ENCODE measurements around the gene GREB1L. TPM values are rescaled to one million over a fixed set of nuclear protein-coding genes. Genes with fewer than 3 reads are reported as not detected.

GREB1L gene
- total and polyA plus RNA-seq, 2 of the 13 experiments (the other 11 are each of a cell fraction or from before 2014, with no cell fraction given) = 0.17 to 0.66 TPM

DNA sequence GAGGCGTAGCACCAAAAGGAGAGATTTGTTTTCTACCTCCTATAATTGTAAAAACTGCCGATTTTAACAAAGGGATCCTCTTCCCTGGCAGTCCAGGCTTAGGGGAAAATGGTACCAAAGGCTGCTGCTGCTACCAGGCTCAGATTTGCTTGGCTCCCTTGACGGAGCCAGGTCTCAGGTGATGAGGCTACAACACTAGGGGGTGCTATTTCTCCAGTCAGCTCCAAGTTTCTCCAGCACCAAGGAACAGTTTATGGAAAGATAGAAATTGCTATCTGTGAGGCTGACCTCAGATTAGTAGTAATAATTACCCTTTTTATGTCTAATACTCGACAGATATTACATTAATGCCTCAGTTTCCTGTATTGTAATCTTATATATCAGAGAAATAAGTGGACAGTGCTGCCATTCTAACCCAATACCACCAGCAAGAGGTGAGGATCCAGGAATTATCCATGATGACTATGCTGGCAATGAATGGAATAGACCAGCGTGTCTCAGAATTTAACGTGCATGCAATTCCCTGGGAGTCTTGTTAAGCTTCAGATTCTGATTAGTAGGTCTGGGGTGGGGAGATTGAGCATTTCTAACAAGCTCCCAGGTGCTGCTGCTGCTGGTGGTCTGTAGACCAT is 247.2 kb downstream of the GREB1L start:
- no TSS peak for BruUV-seq (replicated peaks)
- no peak overlapping the region for H3K4me2 ChIP-seq (ENCODE audit: low read depth, low read length)
- TF ChIP-seq KDM6A (CRISPR knock-in tag; IDR thresholded peaks at IDR 0.05; ENCODE audit: low read depth) (no peak), RAD21 (CRISPR knock-in tag; IDR thresholded peaks at IDR 0.05) (peak; percentile 60), ZNF629 (CRISPR knock-in tag; conservative IDR thresholded peaks at IDR 0.05) (no peak), ZNF703 (CRISPR knock-in tag; IDR thresholded peaks at IDR 0.05; ENCODE audit: borderline replicate concordance) (no peak), SMC3 (IDR thresholded peaks at IDR 0.05; ENCODE audit: low read length) (peak; percentile 69), STAG1 (CRISPR knock-in tag; IDR thresholded peaks at IDR 0.05) (peak; percentile 89), BRCA1 (CRISPR knock-in tag; IDR thresholded peaks at IDR 0.05) (no peak), MAFF (IDR thresholded peaks at IDR 0.05; ENCODE audit: low read depth, low read length) (no peak), PAF1 (CRISPR knock-in tag; IDR thresholded peaks at IDR 0.05) (no peak), MIER3 (CRISPR knock-in tag; IDR thresholded peaks at IDR 0.05; ENCODE audit: borderline replicate concordance) (0 out of 2 replicates have a peak, but pooled peaks have one; percentile 34), KDM2A (CRISPR knock-in tag; IDR thresholded peaks at IDR 0.05; ENCODE audit: borderline replicate concordance, low read depth) (no peak), AHR (CRISPR knock-in tag; IDR thresholded peaks at IDR 0.05) (no peak)
- TF ChIP-seq, protein P1, sequence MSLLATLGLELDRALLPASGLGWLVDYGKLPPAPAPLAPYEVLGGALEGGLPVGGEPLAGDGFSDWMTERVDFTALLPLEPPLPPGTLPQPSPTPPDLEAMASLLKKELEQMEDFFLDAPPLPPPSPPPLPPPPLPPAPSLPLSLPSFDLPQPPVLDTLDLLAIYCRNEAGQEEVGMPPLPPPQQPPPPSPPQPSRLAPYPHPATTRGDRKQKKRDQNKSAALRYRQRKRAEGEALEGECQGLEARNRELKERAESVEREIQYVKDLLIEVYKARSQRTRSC (CRISPR knock-in tag; IDR thresholded peaks at IDR 0.05; ENCODE audit: low read depth) = no peak
- TF ChIP-seq, protein P2, sequence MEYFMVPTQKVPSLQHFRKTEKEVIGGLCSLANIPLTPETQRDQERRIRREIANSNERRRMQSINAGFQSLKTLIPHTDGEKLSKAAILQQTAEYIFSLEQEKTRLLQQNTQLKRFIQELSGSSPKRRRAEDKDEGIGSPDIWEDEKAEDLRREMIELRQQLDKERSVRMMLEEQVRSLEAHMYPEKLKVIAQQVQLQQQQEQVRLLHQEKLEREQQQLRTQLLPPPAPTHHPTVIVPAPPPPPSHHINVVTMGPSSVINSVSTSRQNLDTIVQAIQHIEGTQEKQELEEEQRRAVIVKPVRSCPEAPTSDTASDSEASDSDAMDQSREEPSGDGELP (IDR thresholded peaks at IDR 0.05; ENCODE audit: borderline replicate concordance, low read depth) = 0 out of 2 replicates have a peak, but pooled peaks have one; percentile 19
- TF ChIP-seq, protein P3, sequence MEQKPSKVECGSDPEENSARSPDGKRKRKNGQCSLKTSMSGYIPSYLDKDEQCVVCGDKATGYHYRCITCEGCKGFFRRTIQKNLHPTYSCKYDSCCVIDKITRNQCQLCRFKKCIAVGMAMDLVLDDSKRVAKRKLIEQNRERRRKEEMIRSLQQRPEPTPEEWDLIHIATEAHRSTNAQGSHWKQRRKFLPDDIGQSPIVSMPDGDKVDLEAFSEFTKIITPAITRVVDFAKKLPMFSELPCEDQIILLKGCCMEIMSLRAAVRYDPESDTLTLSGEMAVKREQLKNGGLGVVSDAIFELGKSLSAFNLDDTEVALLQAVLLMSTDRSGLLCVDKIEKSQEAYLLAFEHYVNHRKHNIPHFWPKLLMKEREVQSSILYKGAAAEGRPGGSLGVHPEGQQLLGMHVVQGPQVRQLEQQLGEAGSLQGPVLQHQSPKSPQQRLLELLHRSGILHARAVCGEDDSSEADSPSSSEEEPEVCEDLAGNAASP (CRISPR knock-in tag; IDR thresholded peaks at IDR 0.05; ENCODE audit: borderline replicate concordance) = 0 out of 2 replicates have a peak, but pooled peaks have one; percentile 23
- TF ChIP-seq, protein P4, sequence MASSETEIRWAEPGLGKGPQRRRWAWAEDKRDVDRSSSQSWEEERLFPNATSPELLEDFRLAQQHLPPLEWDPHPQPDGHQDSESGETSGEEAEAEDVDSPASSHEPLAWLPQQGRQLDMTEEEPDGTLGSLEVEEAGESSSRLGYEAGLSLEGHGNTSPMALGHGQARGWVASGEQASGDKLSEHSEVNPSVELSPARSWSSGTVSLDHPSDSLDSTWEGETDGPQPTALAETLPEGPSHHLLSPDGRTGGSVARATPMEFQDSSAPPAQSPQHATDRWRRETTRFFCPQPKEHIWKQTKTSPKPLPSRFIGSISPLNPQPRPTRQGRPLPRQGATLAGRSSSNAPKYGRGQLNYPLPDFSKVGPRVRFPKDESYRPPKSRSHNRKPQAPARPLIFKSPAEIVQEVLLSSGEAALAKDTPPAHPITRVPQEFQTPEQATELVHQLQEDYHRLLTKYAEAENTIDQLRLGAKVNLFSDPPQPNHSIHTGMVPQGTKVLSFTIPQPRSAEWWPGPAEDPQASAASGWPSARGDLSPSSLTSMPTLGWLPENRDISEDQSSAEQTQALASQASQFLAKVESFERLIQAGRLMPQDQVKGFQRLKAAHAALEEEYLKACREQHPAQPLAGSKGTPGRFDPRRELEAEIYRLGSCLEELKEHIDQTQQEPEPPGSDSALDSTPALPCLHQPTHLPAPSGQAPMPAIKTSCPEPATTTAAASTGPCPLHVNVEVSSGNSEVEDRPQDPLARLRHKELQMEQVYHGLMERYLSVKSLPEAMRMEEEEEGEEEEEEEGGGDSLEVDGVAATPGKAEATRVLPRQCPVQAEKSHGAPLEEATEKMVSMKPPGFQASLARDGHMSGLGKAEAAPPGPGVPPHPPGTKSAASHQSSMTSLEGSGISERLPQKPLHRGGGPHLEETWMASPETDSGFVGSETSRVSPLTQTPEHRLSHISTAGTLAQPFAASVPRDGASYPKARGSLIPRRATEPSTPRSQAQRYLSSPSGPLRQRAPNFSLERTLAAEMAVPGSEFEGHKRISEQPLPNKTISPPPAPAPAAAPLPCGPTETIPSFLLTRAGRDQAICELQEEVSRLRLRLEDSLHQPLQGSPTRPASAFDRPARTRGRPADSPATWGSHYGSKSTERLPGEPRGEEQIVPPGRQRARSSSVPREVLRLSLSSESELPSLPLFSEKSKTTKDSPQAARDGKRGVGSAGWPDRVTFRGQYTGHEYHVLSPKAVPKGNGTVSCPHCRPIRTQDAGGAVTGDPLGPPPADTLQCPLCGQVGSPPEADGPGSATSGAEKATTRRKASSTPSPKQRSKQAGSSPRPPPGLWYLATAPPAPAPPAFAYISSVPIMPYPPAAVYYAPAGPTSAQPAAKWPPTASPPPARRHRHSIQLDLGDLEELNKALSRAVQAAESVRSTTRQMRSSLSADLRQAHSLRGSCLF (CRISPR knock-in tag; IDR thresholded peaks at IDR 0.05; ENCODE audit: borderline replicate concordance) = no peak

More for the DNA sequence above, 247.2 kb downstream of the GREB1L start:
- H3K9me3 ChIP-seq (ENCODE audit: low read length) = no peaks in the 10 kb centered on the region
- no peak overlapping the region for H3K27ac ChIP-seq (ENCODE audit: extremely low read length, insufficient read depth, low read length)
- intact Hi-C loops (cut with micrococcal nuclease; ENCODE audit: unreplicated experiment) = loop anchor here (1.0 kb wide), 1 partner anchor 110 kb away; no protein-coding TSS in a partner anchor
- in situ Hi-C loops (cut with HindIII; ENCODE audit: extremely low pct_ligation_motif_present, low pct_unique_long_range_greater_than_20kb) = no loop called here
- POLR2A ChIA-PET = interaction anchor here (1.6 kb wide), 1 partner anchor 111 kb away, joined by 6 read pairs; the partner anchor contains the start of gene ESCO1
- CTCF ChIA-PET (ENCODE audit: low intra/inter-chr PET ratio, low total read pairs) = interaction anchor here (0.7 kb wide), 1 partner anchor 152 kb away, joined by 3 read pairs; no protein-coding TSS in a partner anchor
- FAIRE-seq (peak; percentile 83), DNase-seq (ENCODE audit: low spot score) (peak; percentile 63), ATAC-seq (peak; percentile 95)
- WGBS (ENCODE audit: low lambda C conversion rate) = 5% methylated on average over 6 of the region's 6 CpGs
- peaks cover 16% of the 10 kb centered on the region for H3K4me1 ChIP-seq (ENCODE audit: insufficient read depth, low read length)
- no peaks in the 10 kb centered on the region for H4K20me1 ChIP-seq (ENCODE audit: insufficient read depth, low read length)
- no peaks in the 10 kb centered on the region for H3K36me3 ChIP-seq (replicated peaks in 1 of 2; ENCODE audit: control insufficient read depth in 1 of 2, insufficient read depth in 2 of 2, low read length in 2 of 2)
- H3K27me3 ChIP-seq (ENCODE audit: control insufficient read depth in 1 of 2, insufficient read depth in 2 of 2, low read length in 2 of 2) = no peaks in the 10 kb centered on the region; a peak in 1 of 5 replicates
- H3K4me3 ChIP-seq (replicated peaks in 1 of 3; ENCODE audit: insufficient read depth in 1 of 3, low read depth in 2 of 3, low read length in 3 of 3) = no peak overlapping the region
- no peak overlapping the region for H3K9ac ChIP-seq (ENCODE audit: insufficient read depth, low read depth, low read length)
- no peaks in the 10 kb centered on the region for H3K79me2 ChIP-seq (ENCODE audit: insufficient read depth, low read length)
- H2AFZ ChIP-seq (ENCODE audit: low read length) = no peak overlapping the region

Measured in HepG2 (cell line).